Lung (tissue), 12 donors: ENCODE measurements around the gene SLBP. TPM values are rescaled to one million over a fixed set of nuclear protein-coding genes. Genes with fewer than 3 reads are reported as not detected.

Experiments used
- ATAC-seq: fragments of 200-7000 bp; cut with Tn5 transposase; one replicate; pipeline ENCODE4 v1.9.1; 2020; ENCODE audit warnings: moderate number of reproducible peaks; ENCODE audit not compliant: insufficient read depth, low FRiP score
- DNase-seq, 3 donors: peaks; one replicate each; pipeline ENCODE4 v3.0.0-alpha.2; 2013 to 2017
- H3K27ac ChIP-seq, 2 donors: one replicate each; pipeline ENCODE4 v1.5.1; 2013; ENCODE audit warnings: mild to moderate bottlenecking in 2 of 2, moderate library complexity in 2 of 2, control low read depth in 1 of 2, inconsistent platforms in 1 of 2, low read depth in 1 of 2, low read length in 1 of 2
- H3K27me3 ChIP-seq, 3 donors: one replicate each; pipeline ENCODE4 v1.5.1; 2013; ENCODE audit warnings: low read length in 2 of 3; ENCODE audit not compliant: control insufficient read depth in 3 of 3, insufficient read depth in 3 of 3
- H3K36me3 ChIP-seq, 4 donors: one replicate each; pipeline ENCODE4 v1.5.1; 2013; ENCODE audit warnings: low read length in 4 of 4, mild to moderate bottlenecking in 1 of 4, moderate library complexity in 1 of 4; ENCODE audit not compliant: control insufficient read depth in 4 of 4, insufficient read depth in 4 of 4
- H3K4me1 ChIP-seq, 5 donors: one replicate each; pipeline ENCODE4 v1.5.1; 2013; ENCODE audit warnings: low read length in 5 of 5, mild to moderate bottlenecking in 2 of 5, moderate library complexity in 1 of 5; ENCODE audit not compliant: control insufficient read depth in 5 of 5, insufficient read depth in 5 of 5
- H3K4me3 ChIP-seq: one replicate; pipeline ENCODE4 v1.5.1; 2013; ENCODE audit warnings: mild to moderate bottlenecking, control low read depth, moderate library complexity
- H3K9ac ChIP-seq, 2 donors: one replicate each; pipeline ENCODE4 v1.5.1; 2013; ENCODE audit warnings: low read length in 2 of 2, control low read depth in 1 of 2; ENCODE audit not compliant: insufficient read depth in 1 of 2
- H3K9me3 ChIP-seq, 4 donors: one replicate each; pipeline ENCODE4 v1.5.1; 2013; ENCODE audit warnings: low read length in 3 of 4, mild to moderate bottlenecking in 1 of 4, moderate library complexity in 1 of 4; ENCODE audit not compliant: control insufficient read depth in 4 of 4, insufficient read depth in 3 of 4
- CTCF ChIP-seq: IDR thresholded peaks from 2 replicates; pipeline ENCODE4 v1.5.1; 2012; ENCODE audit warnings: mild to moderate bottlenecking; ENCODE audit errors: control extremely low read depth, extremely low read depth
- WGBS, 2 donors: extraction: QIAGEN DNeasy Blood & Tissue Kit; methylation state at CpG; one replicate each; pipeline ENCODE4 v1.1.7; 2013; 5-methylcytosine and 5-hydroxymethylcytosine counted together
- polyA plus RNA-seq, 2 donors: library from polyadenylated mRNA; stranded (reverse); fragments of 200-250 nt; gene quantifications; one replicate each; pipeline ENCODE4 v1.2.1, GENCODE V29; 2013
- total RNA-seq, 2 donors: library from RNA; depleted of rRNA in 1 of 2; stranded (reverse); fragments of >200 nt in 1 of 2; gene quantifications; one replicate each; pipeline ENCODE4 v1.2.1, GENCODE V29; 2014 to 2021
- donor health status: control.
- donor health status: control.
- donor health status: Bipolar disorder and iron deficiency.
- donor health status: healthy.
- donor health status: DM: yes; HTN: yes; CAD: no.

SLBP gene
- total and polyA plus RNA-seq, 4 donors = 34.9 to 43.2 (median 34.9) TPM

GRCh38 chr4:1669270-1669669 is 42.8 kb downstream of the SLBP start:
- no peak for ATAC-seq
- no peak overlapping the region for H3K4me3 ChIP-seq
- WGBS, 2 donors = 91 to 95% methylated on average over 12 of the region's 12 CpGs
- no peaks in the 10 kb centered on the region for H3K9me3 ChIP-seq
- H3K36me3 ChIP-seq = peaks cover 0 to 2% (median 0%) of the 10 kb centered on the region in 4 donors
- H3K27ac ChIP-seq = no peak overlapping the region
- TF ChIP-seq CTCF = no peak
- DNase-seq = no peak
- no peaks in the 10 kb centered on the region for H3K4me1 ChIP-seq
- H3K27me3 ChIP-seq = no peaks in the 10 kb centered on the region
- H3K9ac ChIP-seq = no peak overlapping the region

GRCh38 chr4:1668488-1668840 is 43.7 kb downstream of the SLBP start:
- no peak for TF ChIP-seq CTCF
- no peaks in the 10 kb centered on the region for H3K4me1 ChIP-seq
- no peaks in the 10 kb centered on the region for H3K27me3 ChIP-seq
- DNase-seq (no peak), ATAC-seq (no peak)
- H3K4me3 ChIP-seq = no peak overlapping the region
- no peak overlapping the region for H3K27ac ChIP-seq
- H3K36me3 ChIP-seq = peaks cover 0 to 2% (median 0%) of the 10 kb centered on the region in 4 donors
- WGBS, 2 donors = 91 to 92% methylated on average over 8 of the region's 8 CpGs
- no peak overlapping the region for H3K9ac ChIP-seq
- no peaks in the 10 kb centered on the region for H3K9me3 ChIP-seq

- H3K9me3 ChIP-seq = no peaks in the 10 kb centered on the region
- no peak overlapping the region for H3K27ac ChIP-seq
- no peaks in the 10 kb centered on the region for H3K27me3 ChIP-seq
- DNase-seq (no peak), ATAC-seq (no peak)
- no peak for TF ChIP-seq CTCF
- H3K4me3 ChIP-seq = no peak overlapping the region
- no peaks in the 10 kb centered on the region for H3K4me1 ChIP-seq
- H3K9ac ChIP-seq = no peak overlapping the region
- H3K36me3 ChIP-seq = peaks cover 0 to 2% (median 0%) of the 10 kb centered on the region in 4 donors
- 92% methylated on average over 15 of the region's 15 CpGs for WGBS, 2 donors
Measured at GRCh38 chr4:1667273-1667672, 44.8 kb downstream of the SLBP start.

- no peak overlapping the region for H3K4me3 ChIP-seq
- no peaks in the 10 kb centered on the region for H3K27me3 ChIP-seq
- H3K36me3 ChIP-seq = peaks cover 0 to 2% (median 0%) of the 10 kb centered on the region in 4 donors
- DNase-seq = no peak
- no peaks in the 10 kb centered on the region for H3K9me3 ChIP-seq
- ATAC-seq = no peak
- TF ChIP-seq CTCF = no peak
- no peak overlapping the region for H3K9ac ChIP-seq
- WGBS, 2 donors = 64 to 80% methylated on average over 12 of the region's 12 CpGs
- no peak overlapping the region for H3K27ac ChIP-seq
- H3K4me1 ChIP-seq = no peaks in the 10 kb centered on the region
Measured at GRCh38 chr4:1666391-1666790, 45.7 kb downstream of the SLBP start.
